PFSK-1 (cell line): ENCODE results near the gene AGL.

ENCODE experiments used
- FOXP2 ChIP-seq: optimal IDR thresholded peaks from 2 replicates; pipeline ENCODE3; 2011; ENCODE audit warnings: borderline replicate concordance, control low read depth, inconsistent platforms; ENCODE audit not compliant: insufficient read depth; ENCODE audit errors: extremely low read length, extremely low read depth
- POLR2AphosphoS5 ChIP-seq: IDR thresholded peaks from 2 replicates; pipeline ENCODE4 v1.6.1; 2012; ENCODE audit warnings: low read depth, mild to moderate bottlenecking, control low read depth, low read length, moderate library complexity
- REST ChIP-seq, 2 experiments: IDR thresholded peaks; 2 replicates each; pipeline versions ENCODE4 v1.6.1 to v1.8.0; 2011 to 2012; ENCODE audit warnings: low read depth in 2 of 2, low read length in 2 of 2, control low read depth in 1 of 2, inconsistent platforms in 1 of 2, mild to moderate bottlenecking in 1 of 2, moderate library complexity in 1 of 2; ENCODE audit not compliant: insufficient read depth in 1 of 2
- SIN3A ChIP-seq: IDR thresholded peaks from 2 replicates; pipeline ENCODE4 v1.6.1; 2012; ENCODE audit warnings: mild to moderate bottlenecking, low read length, moderate library complexity, borderline replicate concordance; ENCODE audit not compliant: insufficient read depth
- TAF1 ChIP-seq: IDR thresholded peaks from 2 replicates; pipeline ENCODE4 v1.6.1; 2012; ENCODE audit warnings: low read length, control low read depth, borderline replicate concordance; ENCODE audit not compliant: insufficient read depth

AGL gene

GRCh38 chr1:99869304-99869703 lies 19.1 kb downstream of the AGL start:
- no peak for TF ChIP-seq POLR2AphosphoS5
- TF ChIP-seq SIN3A = no peak
- no peak for TF ChIP-seq REST (IDR thresholded peaks at IDR 0.05; ENCODE audit: insufficient read depth in 1 of 2, low read depth in 2 of 2, low read length in 2 of 2)
- TF ChIP-seq TAF1 = no peak
- no peak for TF ChIP-seq FOXP2

GRCh38 chr1:99869723-99870122 lies 19.6 kb downstream of the AGL start:
- TF ChIP-seq SIN3A (no peak), FOXP2 (no peak), TAF1 (no peak), POLR2AphosphoS5 (no peak), REST (IDR thresholded peaks at IDR 0.05; ENCODE audit: insufficient read depth in 1 of 2, low read depth in 2 of 2, low read length in 2 of 2) (no peak)

DNA sequence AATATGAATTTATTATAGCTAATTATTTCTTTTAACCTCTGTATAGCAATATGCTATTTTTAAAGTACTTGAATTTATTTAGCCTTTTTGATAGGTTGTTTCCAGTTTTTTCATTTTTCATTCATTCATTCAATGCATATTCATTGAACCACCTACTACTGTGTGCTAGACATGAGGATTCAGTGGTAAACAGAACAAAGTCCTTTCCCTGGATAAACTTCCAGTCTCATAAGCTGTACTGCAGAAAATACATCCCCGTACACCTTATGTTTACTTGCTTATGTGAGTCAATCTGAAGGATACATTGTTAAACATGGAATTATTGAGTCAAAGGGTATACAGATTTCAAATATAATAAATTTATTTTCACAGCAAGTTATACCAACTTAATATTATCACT lies 21.9 kb downstream of the AGL start:
- no peak for TF ChIP-seq POLR2AphosphoS5
- no peak for TF ChIP-seq REST (IDR thresholded peaks at IDR 0.05; ENCODE audit: insufficient read depth in 1 of 2, low read depth in 2 of 2, low read length in 2 of 2)
- TF ChIP-seq SIN3A = no peak
- TF ChIP-seq FOXP2 = no peak
- no peak for TF ChIP-seq TAF1

DNA sequence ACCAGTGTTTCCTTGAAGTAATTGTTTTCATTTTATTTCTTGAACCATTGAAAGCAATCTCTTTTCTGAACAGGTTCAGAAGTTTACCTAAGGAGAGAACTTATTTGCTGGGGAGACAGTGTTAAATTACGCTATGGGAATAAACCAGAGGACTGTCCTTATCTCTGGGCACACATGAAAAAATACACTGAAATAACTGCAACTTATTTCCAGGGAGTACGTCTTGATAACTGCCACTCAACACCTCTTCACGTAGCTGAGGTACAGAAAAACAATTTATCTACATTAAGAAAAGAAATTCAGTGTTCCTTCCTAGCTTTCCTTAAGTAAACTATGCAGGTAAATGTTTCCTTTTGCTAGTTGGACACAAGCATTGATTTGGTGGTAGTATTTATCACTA lies 27.4 kb downstream of the AGL start:
- TF ChIP-seq REST (IDR thresholded peaks at IDR 0.05; ENCODE audit: insufficient read depth in 1 of 2, low read depth in 2 of 2, low read length in 2 of 2) (no peak), TAF1 (no peak), SIN3A (no peak), POLR2AphosphoS5 (no peak), FOXP2 (no peak)

DNA sequence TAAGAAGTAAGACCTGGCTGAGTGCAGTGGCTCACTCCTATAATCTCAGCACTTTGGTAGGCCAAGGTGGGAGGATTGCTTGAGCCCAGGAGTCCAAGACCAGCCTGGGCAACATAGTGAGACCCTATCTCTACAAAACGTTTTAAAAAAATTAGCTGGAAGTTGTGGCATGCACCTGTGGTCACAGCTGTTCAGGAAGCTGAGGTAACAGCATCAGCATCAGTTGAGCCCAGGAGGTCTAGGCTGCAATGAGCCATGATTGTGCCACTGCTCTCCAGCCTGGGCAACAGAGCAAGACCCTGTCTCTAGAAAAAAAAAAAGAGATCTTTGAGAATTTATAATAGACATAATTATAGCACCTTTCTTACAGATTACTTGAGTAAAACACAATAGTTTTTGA lies 36.0 kb downstream of the AGL start:
- no peak for TF ChIP-seq TAF1
- no peak for TF ChIP-seq SIN3A
- no peak for TF ChIP-seq POLR2AphosphoS5
- TF ChIP-seq REST (IDR thresholded peaks at IDR 0.05; ENCODE audit: insufficient read depth in 1 of 2, low read depth in 2 of 2, low read length in 2 of 2) = no peak
- TF ChIP-seq FOXP2 = no peak
